SH-SY5Y (cell line): ENCODE results near the gene RASGEF1B.

ENCODE experiments used
- GATA2 ChIP-seq: IDR thresholded peaks from 2 replicates; pipeline ENCODE4 v1.6.1; 2011; ENCODE audit warnings: mild to moderate bottlenecking, low read depth, low read length
- GATA3 ChIP-seq: IDR thresholded peaks from 2 replicates; pipeline ENCODE4 v1.6.1; 2011; ENCODE audit warnings: low read depth, mild to moderate bottlenecking, low read length, moderate library complexity

DNA sequence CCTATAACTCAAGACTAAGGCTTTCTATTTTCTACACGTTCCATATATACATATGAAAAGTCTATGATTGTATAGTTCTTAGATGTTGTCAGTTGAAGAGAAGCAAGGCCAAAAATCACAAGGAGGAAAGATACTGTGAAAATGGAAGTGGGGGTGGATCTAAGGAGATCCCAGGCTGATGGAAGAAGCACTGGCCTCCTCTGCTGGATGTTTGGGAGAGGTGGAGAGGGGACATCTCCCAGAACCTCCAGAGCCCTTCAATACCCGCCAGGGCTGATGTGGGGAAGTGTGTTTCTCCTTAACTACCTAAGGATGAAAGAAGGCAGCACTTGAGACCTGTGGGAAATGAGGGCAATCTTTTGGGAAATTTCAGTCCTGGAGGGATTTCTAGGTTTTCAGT is 67.4 kb downstream of the RASGEF1B start:
- TF ChIP-seq GATA2 (no peak), GATA3 (no peak)
